HL-60/S4 treated with phorbol 12-myristate 13-acetate at 8.2 ng/mL for 4 days and 3 days (cell line): Measurements from ENCODE around the gene RHOD.

Source experiments
- in situ Hi-C: fragments of 300-500 bp; cut with MboI; formaldehyde crosslinking; loops from 2 replicates; pipeline ENCODE4 v1.15.0; 2022; ENCODE audit warnings: low sequenced_read_pairs

RHOD gene

GRCh38 chr11:67031791-67032561 is 24.7 kb upstream of the RHOD start:
- in situ Hi-C loops = no loop called here

- in situ Hi-C loops = no loop called here
These were observed 23.7 kb upstream of the RHOD start for GRCh38 chr11:67032830-67033551.

DNA sequence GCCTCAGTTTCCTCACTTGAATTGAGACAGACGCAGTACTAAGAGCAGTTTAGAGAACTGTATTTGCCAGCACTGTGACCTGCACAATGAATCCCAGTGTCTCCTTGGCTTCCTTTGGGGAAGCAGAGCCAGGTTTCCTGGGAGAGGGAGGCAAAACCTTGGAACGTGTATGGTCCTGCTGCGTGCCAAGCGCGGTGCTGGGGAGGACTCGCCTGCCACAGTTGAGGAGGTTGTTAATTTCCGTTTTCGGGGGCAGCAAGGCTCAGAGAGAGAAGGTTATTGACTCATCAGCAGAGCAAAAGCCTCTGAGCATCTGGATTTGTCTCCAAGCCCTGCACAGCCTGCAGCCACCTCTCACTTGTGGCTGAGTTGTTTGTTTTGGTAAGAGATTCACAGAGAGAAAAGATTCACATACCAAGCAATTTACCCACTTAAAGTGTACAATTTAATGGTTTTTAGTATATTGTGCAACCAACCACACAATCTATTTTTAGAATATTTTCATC is 22.9 kb upstream of the RHOD start:
- in situ Hi-C loops = no loop called here

GRCh38 chr11:67034350-67034749 is 22.3 kb upstream of the RHOD start:
- in situ Hi-C loops = no loop called here

- in situ Hi-C loops = no loop called here
These were observed 16.5 kb upstream of the RHOD start for GRCh38 chr11:67040147-67040546.

DNA sequence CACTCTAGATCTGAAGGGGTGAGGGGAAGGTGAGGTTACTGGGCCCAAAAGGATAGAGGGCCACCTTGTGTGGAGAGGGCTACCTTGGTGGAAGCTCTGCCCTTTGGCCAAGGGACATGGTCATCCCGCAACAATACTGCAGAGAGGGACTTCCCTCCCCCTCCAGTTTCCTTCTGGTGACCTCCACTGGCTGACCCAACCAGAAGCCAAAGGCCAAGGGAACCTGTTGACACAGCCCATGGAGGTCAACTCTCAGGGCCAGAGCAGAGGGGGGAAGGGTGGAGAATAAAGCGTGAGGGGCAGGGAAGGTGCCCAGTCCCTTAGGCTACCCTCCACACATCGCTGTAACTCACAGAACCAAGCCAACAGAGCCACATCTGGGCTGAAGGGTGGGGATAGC is 15.0 kb upstream of the RHOD start:
- in situ Hi-C loops = no loop called here

DNA sequence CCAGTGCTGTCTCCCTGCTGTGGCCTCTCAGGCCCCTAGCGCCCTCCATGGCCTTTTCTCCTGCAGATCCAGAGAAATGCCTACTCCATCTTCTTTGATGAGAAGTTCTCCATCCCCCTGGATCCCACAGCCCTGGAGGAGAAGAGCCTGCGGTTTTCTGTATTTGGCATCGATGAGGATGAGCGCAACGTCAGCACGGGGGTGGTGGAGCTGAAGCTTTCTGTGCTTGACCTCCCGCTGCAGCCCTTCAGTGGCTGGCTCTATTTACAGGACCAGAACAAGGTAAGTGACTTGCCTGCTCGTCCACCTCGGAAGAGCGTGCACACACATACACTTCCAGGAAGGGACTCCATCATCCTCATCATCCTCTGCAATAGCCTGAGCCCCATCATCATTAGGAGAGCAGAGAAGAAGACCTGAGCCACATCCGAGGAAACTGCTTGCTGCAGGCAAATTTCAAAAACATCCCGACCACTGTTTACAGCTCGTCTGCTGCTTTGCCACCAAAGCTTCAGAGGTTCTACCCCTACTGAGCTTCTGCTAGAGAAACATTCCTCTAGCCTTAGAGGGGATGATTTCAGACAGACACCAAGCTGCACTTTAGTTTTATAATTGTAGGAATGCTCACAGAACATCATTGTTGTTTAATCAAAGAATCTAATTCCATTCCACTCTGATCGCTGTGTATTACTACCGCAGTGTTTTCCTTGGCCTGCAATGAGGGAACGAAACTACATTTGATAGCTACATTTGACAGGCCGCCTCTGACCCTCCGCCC is 12.9 kb upstream of the RHOD start:
- in situ Hi-C loops = no loop called here

DNA sequence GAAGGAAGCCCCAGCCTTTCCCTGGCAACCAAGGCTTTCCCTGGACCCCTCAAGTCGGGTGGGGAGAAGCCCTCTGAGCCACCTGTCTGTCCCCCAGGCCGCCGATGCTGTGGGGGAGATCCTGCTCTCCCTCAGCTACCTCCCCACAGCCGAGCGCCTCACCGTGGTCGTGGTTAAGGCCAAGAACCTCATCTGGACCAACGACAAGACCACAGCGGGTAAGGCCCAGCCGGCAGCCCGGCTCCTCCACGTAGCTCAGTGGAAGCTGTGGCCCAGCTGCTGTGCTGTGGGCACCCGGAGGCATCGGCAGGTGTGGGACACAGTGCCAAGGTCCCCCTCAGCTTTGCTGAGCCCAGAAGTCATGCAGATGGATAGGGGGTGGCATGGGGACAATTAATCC is 12.2 kb upstream of the RHOD start:
- in situ Hi-C loops = no loop called here

DNA sequence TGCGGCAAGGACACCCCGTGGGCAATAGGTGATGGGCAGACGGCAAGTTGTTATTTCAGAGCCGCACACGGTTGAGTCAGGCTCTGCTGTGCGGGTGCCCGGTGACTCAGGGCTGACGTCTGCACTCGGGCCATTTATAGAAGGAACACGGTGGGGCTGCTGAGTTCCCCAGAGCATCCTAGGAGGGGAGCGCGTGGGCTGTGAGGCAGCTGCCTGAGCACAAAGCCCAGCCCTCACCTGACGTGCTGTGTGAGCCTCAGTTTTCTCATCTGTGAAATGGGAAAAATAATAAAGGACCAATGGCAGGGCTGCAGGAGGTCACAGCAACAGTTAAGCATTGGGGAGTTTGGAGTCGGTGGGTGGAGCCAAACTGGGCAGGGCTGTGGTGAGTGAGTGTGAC is 11.3 kb upstream of the RHOD start:
- in situ Hi-C loops = no loop called here

GRCh38 chr11:67048515-67049130 is 8.0 kb upstream of the RHOD start:
- in situ Hi-C loops = no loop called here

DNA sequence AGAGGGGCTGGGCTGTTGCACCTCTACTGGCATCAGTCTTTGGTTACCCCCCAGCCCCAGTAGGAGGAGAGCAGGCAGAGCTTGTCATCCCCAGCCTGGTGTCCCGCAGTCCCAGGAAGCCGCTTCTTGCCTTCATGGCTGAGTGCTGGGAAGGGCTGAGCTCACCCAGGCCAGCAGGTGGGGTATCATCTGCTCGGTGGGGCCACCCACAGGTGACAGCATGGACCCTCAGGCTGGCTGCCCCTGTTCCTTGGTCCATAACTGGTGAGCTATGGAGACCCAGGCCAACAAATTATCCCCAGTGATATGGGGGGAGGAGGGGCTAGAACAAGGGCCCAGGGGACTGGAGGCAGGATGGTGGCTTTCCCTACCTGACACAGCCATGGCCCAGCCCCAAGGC is 6.5 kb upstream of the RHOD start:
- in situ Hi-C loops = no loop called here

DNA sequence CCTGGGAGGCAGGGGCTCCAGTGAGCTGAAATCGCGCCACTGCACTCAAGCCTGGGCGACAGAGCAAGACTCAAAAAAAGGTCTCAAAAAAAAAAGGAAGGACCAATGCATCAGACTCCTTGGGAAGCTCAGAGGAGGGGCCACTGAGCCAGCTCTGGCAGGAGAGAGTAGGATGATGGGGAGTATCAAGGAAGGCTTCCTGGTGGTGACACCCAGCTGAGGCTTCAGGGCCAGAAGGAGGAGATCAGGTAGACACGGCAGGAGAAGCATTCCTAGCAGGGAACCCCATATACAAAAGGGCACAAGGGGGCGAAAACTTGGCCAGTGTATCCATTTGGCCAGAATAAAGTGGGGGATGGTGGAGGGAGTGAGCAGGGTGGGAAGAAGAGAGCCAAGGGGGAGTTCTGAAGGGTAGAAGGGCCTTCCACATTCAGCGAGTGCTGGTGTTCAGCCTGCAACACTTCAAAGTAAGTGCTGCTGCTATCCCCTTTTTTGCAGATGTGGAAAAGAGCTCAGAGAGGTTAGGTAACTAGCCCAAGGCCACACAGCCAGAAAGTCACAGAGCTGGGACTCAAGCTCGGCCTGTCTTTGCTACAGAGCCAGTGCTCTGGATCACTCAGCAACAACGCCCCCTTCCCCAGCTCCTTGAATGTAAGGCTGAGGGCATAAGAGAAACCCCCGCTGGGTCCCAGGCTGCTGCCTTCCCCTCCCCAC is 5.3 kb upstream of the RHOD start:
- in situ Hi-C loops = no loop called here

DNA sequence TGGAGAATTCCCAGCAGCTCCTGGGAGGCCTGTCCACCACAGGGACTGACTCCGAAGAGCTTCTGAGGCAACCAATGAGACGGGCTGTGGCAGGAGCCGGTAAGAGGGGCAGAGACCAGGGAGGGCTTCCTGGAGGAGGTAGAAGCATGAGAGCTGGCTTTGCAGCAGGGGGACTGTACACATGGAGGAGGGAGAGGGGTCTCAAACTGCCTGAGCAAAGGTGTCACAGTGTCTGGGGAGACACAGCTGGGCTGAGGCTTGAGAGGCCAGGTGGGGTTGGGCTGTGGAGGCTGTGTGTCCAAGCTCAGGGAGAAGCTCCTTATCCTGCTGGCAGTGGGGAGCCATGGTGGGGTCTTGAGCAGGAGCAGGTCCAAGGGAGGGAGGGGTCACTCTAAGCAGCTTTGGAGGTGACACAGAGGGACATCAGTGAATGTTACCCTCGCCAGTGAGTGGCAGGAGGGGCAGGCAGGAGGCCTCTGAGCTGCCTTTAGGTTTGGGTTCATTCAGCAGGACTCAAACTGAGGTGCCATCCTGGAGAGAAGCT is 4.6 kb upstream of the RHOD start:
- in situ Hi-C loops = no loop called here

DNA sequence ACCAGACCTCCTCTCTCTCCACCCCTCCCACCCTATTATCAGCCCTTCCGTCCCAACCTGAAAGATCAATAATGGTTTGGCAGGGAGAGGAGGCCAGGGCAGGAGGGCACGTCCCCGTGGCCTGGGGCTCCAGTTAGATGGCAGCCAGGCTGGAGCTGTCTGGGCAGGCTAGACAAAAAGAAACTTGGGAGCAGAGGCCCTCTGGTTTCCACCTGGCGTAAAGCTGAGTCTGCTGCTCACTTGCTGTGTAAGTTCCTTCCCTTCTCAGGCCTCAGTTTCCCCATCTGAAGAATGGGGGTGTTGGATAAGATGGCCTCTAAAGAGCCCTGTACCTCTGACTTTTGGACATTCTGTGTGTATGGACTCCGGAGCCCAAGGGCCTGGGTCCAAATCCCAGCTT is 3.8 kb upstream of the RHOD start:
- in situ Hi-C loops = no loop called here

DNA sequence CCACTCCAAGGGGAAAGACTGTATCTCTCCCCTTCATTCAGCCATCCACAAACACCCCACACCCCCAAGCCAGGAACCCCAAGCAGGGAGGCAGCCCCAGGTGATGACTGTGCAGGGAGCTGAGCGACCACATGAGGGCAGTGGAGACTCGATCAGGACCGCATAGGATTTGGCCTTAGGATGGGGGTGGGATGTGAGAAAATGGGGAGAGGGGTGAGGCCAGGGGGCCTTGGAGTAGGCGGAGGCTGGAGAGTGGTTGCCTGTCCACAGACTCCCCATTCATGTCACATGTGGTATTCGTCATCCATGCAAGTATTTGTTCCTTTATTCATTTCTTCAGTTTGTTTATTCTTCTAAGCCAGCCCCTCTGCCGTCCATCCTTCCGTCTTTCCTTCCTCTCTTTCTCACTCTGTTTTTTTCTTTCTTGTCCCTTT is 2.7 kb upstream of the RHOD start:
- in situ Hi-C loops = no loop called here

- in situ Hi-C loops = no loop called here
These were observed 2.3 kb upstream of the RHOD start for GRCh38 chr11:67054346-67054835.

DNA sequence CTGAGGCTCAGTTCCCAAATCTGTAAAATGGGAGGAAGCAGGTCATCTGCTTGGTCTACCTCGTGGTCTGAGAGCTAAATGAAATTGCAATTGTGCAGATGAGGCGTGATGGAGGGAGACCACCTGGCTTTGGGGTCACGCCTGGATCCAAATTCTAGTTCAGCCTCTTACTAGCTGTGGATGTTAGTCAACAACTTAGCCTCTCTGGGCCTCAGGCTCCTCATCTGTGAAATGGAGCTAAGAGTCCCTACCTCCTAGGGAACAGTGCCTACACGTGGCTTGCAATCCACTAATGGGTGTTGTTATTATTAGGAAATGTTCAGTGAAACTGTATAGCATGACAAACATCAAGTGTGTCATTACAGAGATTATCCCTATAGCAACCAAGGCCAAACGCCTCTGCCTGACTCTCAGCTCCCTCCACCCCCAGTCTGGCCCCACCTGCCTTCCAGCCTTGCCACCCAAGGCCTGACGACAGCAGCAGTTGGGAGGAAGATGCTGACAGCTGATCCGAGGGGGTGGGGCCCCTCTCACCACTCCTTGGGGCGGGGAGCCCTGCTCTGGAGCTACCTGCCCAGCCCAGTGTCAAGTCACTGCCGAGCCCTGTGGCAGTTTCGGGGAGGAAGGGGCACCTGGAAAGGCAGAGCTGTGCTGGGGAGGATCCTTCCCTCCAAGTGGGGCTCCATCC is 1.7 kb upstream of the RHOD start:
- in situ Hi-C loops = no loop called here

DNA sequence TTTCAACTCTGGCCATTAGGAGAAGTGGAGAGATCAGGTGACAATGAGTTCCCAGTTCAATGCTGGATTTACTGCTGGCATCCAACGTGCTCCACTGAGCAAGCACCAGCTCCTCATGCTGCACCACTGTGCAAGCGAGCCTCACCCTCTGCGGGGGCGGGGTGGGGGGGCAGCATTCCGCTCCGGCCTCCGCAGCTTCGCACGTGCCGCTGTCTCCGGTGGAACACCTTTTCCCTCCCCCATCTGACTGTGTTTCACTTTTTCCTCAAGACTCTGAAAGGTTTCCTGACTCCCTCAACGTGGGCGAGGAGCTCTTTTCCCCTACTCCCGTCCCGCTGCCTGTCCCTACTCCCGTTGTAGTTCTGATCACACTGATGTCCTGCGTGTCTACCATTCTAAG is 835 bp upstream of the RHOD start:
- in situ Hi-C loops = no loop called here

DNA sequence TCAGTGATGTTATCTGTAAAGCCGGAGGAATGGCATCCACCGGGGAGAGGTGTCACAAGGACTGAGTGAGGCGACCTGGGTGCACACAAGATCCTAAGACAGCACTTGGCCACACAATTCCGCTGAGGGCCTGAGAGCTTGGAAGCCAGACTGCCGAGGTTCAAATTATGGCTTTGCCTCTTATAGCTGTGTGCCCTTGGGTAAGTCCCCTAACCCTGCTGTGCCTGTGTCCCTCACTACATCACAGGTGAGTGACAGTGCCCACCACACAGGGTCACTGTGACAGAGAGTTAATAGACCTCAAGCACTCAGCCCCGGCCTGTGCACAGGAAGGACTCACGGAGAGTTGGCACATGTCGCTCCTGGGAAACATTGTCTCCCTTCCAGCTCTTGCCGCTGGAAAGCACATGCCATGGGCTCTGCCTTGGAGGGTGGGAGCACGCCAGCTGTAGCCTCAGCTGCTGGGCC is 592 bp downstream of the RHOD start:
- in situ Hi-C loops = no loop called here
